GM23338 (cell line): Measurements from ENCODE around the gene LINGO4. TPM values are rescaled to one million over a fixed set of nuclear protein-coding genes. Genes with fewer than 3 reads are reported as not detected.

ENCODE experiments used
- ATAC-seq: fragments of 200-7000 bp; cut with Tn5 transposase; 3 replicates; pipeline ENCODE4 v1.9.1; 2020
- DNase-seq: peaks from one replicate; pipeline ENCODE4 v3.0.0-alpha.2; 2015; ENCODE audit warnings: low spot score
- H2AFZ ChIP-seq: fragments of 200-600 bp; sonication (generic); 2 replicates; pipeline ENCODE4 v1.8.0; 2016; ENCODE audit warnings: antibody characterized with exemption, mild to moderate bottlenecking, moderate library complexity
- H3F3A ChIP-seq: fragments of 200-600 bp; sonication (generic); replicated peaks from 2 replicates; pipeline ENCODE4 v1.8.0; 2017; ENCODE audit warnings: antibody characterized with exemption, mixed run types, low read depth
- H3K27ac ChIP-seq: fragments of 200-600 bp; sonication (generic); 2 replicates; pipeline ENCODE4 v1.6.1; 2016; ENCODE audit warnings: low read depth
- H3K27me3 ChIP-seq: fragments of 200-600 bp; sonication (generic); 2 replicates; pipeline ENCODE4 v1.8.0; 2016; ENCODE audit warnings: mild to moderate bottlenecking, mixed run types, moderate library complexity; ENCODE audit not compliant: insufficient read depth
- H3K36me3 ChIP-seq: fragments of 200-600 bp; sonication (generic); 2 replicates; pipeline ENCODE4 v1.8.0; 2016; ENCODE audit warnings: mild to moderate bottlenecking; ENCODE audit not compliant: insufficient read depth
- H3K4me1 ChIP-seq: fragments of 200-600 bp; sonication (generic); 2 replicates; pipeline ENCODE4 v1.8.0; 2016; ENCODE audit warnings: mild to moderate bottlenecking, moderate library complexity; ENCODE audit not compliant: insufficient read depth
- H3K4me2 ChIP-seq: fragments of 200-600 bp; sonication (generic); 2 replicates; pipeline ENCODE4 v1.7.1; 2017; ENCODE audit warnings: mixed run types
- H3K4me3 ChIP-seq: fragments of 200-600 bp; sonication (generic); 2 replicates; pipeline ENCODE4 v1.6.1; 2016; ENCODE audit warnings: mixed run types
- H3K79me2 ChIP-seq: fragments of 200-600 bp; sonication (generic); replicated peaks from 2 replicates; pipeline ENCODE4 v1.8.0; 2017; ENCODE audit warnings: mild to moderate bottlenecking; ENCODE audit not compliant: insufficient read depth
- H3K9me2 ChIP-seq: fragments of 200-600 bp; sonication (generic); 2 replicates; pipeline ENCODE4 v1.8.0; 2017; ENCODE audit not compliant: insufficient read depth
- H4K20me1 ChIP-seq: fragments of 200-600 bp; sonication (generic); replicated peaks from 2 replicates; pipeline ENCODE4 v1.8.0; 2017; ENCODE audit warnings: mild to moderate bottlenecking; ENCODE audit not compliant: insufficient read depth
- H3K27ac Mint-ChIP-seq: 2 replicates; pipeline ENCODE4 v1.8.0; 2020; ENCODE audit warnings: inconsistent platforms, mild to moderate bottlenecking, moderate library complexity, mixed read lengths
- H3K27me3 Mint-ChIP-seq: 3 replicates; pipeline ENCODE4 v1.8.0; 2022; ENCODE audit warnings: low read depth, mild to moderate bottlenecking, moderate library complexity, mixed read lengths, inconsistent platforms; ENCODE audit not compliant: insufficient read depth, poor library complexity
- H3K36me3 Mint-ChIP-seq: 3 replicates; pipeline ENCODE4 v1.8.0; 2021; ENCODE audit warnings: low read depth, mild to moderate bottlenecking, inconsistent platforms, moderate library complexity, mixed read lengths
- H3K4me1 Mint-ChIP-seq: 3 replicates; pipeline ENCODE4 v1.8.0; 2020; ENCODE audit warnings: mild to moderate bottlenecking, inconsistent platforms, mixed read lengths
- H3K4me3 Mint-ChIP-seq: 3 replicates; pipeline ENCODE4 v1.8.0; 2021; ENCODE audit warnings: moderate library complexity, mild to moderate bottlenecking, inconsistent platforms, mixed read lengths
- H3K9me3 Mint-ChIP-seq: 3 replicates; pipeline ENCODE4 v1.8.0; 2020; ENCODE audit warnings: moderate library complexity, mild to moderate bottlenecking, inconsistent platforms, mixed read lengths
- CTCF ChIP-seq, 2 experiments: fragments of 200-600 bp in 1 of 2; sonication (generic) in 1 of 2; conservative IDR thresholded peaks; 2 replicates each; pipeline versions ENCODE4 v1.5.1 to v1.6.1; 2016 to 2017; ENCODE audit warnings: antibody characterized with exemption in 2 of 2, low read depth in 2 of 2, mild to moderate bottlenecking in 2 of 2, moderate library complexity in 1 of 2
- EZH2 ChIP-seq: fragments of 200-600 bp; sonication (generic); IDR thresholded peaks from one replicate; pipeline ENCODE4 v1.8.0; 2017; ENCODE audit warnings: antibody characterized with exemption, mild to moderate bottlenecking, low read depth; ENCODE audit not compliant: unreplicated experiment
- JUNB ChIP-seq: IDR thresholded peaks from one replicate; pipeline ENCODE4 v1.6.1; 2016; ENCODE audit warnings: antibody characterized with exemption; ENCODE audit not compliant: unreplicated experiment
- POLR2AphosphoS5 ChIP-seq: IDR thresholded peaks from 2 replicates; pipeline ENCODE4 v1.6.1; 2016; ENCODE audit warnings: antibody characterized with exemption, low read depth
- STAT1 ChIP-seq: IDR thresholded peaks from one replicate; pipeline ENCODE4 v1.6.1; 2016; ENCODE audit warnings: antibody characterized with exemption; ENCODE audit not compliant: unreplicated experiment
- ZNF114 ChIP-seq: fragments of 250-450 bp; sonication (Bioruptor Pico); IDR thresholded peaks from 2 replicates; pipeline ENCODE4 v1.5.0; 2020; ENCODE audit warnings: mild to moderate bottlenecking, moderate library complexity
- ZNF331 ChIP-seq: fragments of 250-450 bp; sonication (Bioruptor Pico); IDR thresholded peaks from 2 replicates; pipeline ENCODE4 v1.5.0; 2020; ENCODE audit warnings: low read depth, mild to moderate bottlenecking, moderate library complexity
- ZNF462 ChIP-seq: fragments of 250-450 bp; sonication (Bioruptor Pico); IDR thresholded peaks from 2 replicates; pipeline ENCODE4 v1.5.0; 2020; ENCODE audit warnings: mild to moderate bottlenecking, moderate library complexity
- polyA plus RNA-seq: library from polyadenylated mRNA; unstranded; fragments of >200 nt; fragmentation: Nextera tagmentation; extraction: Ambion mirVana; gene quantifications from 2 replicates; pipeline ENCODE4 v1.2.1, GENCODE V29; 2016
- total RNA-seq: library from RNA; depleted of rRNA; stranded (reverse); fragments of >200 nt; shearing (Covaris generic); gene quantifications from 2 replicates; pipeline ENCODE4 v1.2.3, GENCODE V29; 2014

Gene LINGO4
- total and polyA plus RNA-seq, 2 experiments from 2014 or later = not detected

GRCh38 chr1:151809985-151810556 is 4.9 kb upstream of the LINGO4 start (continued):
- TF ChIP-seq ZNF462 (CRISPR knock-in tag) (no peak), POLR2AphosphoS5 (no peak), ZNF331 (CRISPR knock-in tag) (no peak), CTCF (conservative IDR thresholded peaks at IDR 0.05; ENCODE audit: low read depth in 2 of 2) (no peak), ZNF114 (CRISPR knock-in tag) (no peak)

GRCh38 chr1:151809290-151809984 is 4.2 kb upstream of the LINGO4 start:
- Histone ChIP-seq H3F3A (no peaks in the 10 kb centered on the region), H3K9me2 (no peaks in the 10 kb centered on the region), H4K20me1 (no peaks in the 10 kb centered on the region), H3K79me2 (no peaks in the 10 kb centered on the region), H2AFZ (0 out of 2 replicates have a peak overlapping the region, but pooled peaks have one; percentile 38), H3K27me3 (no peaks in the 10 kb centered on the region), H3K27ac (no peak overlapping the region), H3K4me2 (peak overlapping the region; percentile 4; the same call in 1 of the 2 replicates), H3K4me3 (no peak overlapping the region), H3K36me3 (no peaks in the 10 kb centered on the region), H3K4me1 (peaks cover 7% of the 10 kb centered on the region)
- no peak for DNase-seq
- Mint-ChIP-seq H3K27ac (peak overlapping the region; percentile 95), H3K36me3 (no peaks in the 10 kb centered on the region), H3K4me3 (no peak overlapping the region; the same call in 2 of the 3 replicates), H3K27me3 (peaks cover 7% of the 10 kb centered on the region), H3K4me1 (peaks cover 22% of the 10 kb centered on the region), H3K9me3 (no peaks in the 10 kb centered on the region)
- TF ChIP-seq JUNB = no peak
- no peak for TF ChIP-seq EZH2
- no peak for TF ChIP-seq STAT1
- TF ChIP-seq POLR2AphosphoS5 = no peak
- peak; percentile 41 for ATAC-seq
